SK-N-SH (cell line): ENCODE data around the gene BAIAP3. TPM values are rescaled to one million over a fixed set of nuclear protein-coding genes. Genes with fewer than 3 reads are reported as not detected.
A peak's percentile ranks its signal among the peaks of the same experiment; 100 is the strongest.

Experiments used
- CTCF ChIA-PET: fragments of 300-600, 350-600 bp; formaldehyde crosslinking; extraction: SDS; loops from one replicate; lab custom pipeline; 2021; lab: Yijun Ruan, JAX
- POLR2A ChIA-PET: fragments of 350-600 bp; sonication (Branson Sonifier 250); formaldehyde crosslinking; extraction: SDS; loops from one replicate; lab custom pipeline; 2020; ENCODE audit warnings: antibody characterized with exemption, inconsistent platforms; lab: Yijun Ruan, JAX
- DNase-seq: peaks from one replicate; pipeline ENCODE4 v3.0.0; 2012
- H2AFZ ChIP-seq: fragments of 200-600 bp; sonication (generic); 2 replicates; pipeline ENCODE4 v1.8.1; 2016; ENCODE audit warnings: antibody characterized with exemption, mild to moderate bottlenecking, low read depth
- H3F3A ChIP-seq: fragments of 200-600 bp; sonication (generic); replicated peaks from 2 replicates; pipeline ENCODE3; 2016; ENCODE audit warnings: antibody characterized with exemption, mild to moderate bottlenecking; ENCODE audit not compliant: insufficient read depth
- H3K27ac ChIP-seq, 2 experiments: fragments of 200-500 bp in 1 of 2; fragments of 200-600 bp in 1 of 2; sonication (Bioruptor generic) in 1 of 2; sonication (generic), shearing (Covaris generic) in 1 of 2; 2 replicates each; pipeline versions ENCODE4 v1.5.1 to v1.6.1; 2014 to 2016; ENCODE audit warnings: low read depth in 2 of 2, inconsistent platforms in 1 of 2, low read length in 1 of 2, mild to moderate bottlenecking in 1 of 2, mixed read lengths in 1 of 2
- H3K27me3 ChIP-seq: fragments of 200-600 bp; sonication (generic), shearing (Covaris generic); 2 replicates; pipeline ENCODE4 v1.6.1; 2016; ENCODE audit warnings: mixed run types; ENCODE audit not compliant: insufficient read depth
- H3K36me3 ChIP-seq, 2 experiments: fragments of 200-500 bp in 1 of 2; fragments of 200-600 bp in 1 of 2; sonication (Bioruptor generic) in 1 of 2; sonication (generic) in 1 of 2; replicated peaks in 1 of 2; 2 replicates each; pipeline versions ENCODE3 to v1.5.1; 2014 to 2016; ENCODE audit warnings: low read length in 1 of 2, mild to moderate bottlenecking in 1 of 2; ENCODE audit not compliant: insufficient read depth in 2 of 2, control insufficient read depth in 1 of 2
- H3K4me1 ChIP-seq, 2 experiments: fragments of 200-500 bp in 1 of 2; fragments of 200-600 bp in 1 of 2; sonication (Bioruptor generic) in 1 of 2; sonication (generic), shearing (Covaris generic) in 1 of 2; 2 replicates each; pipeline versions ENCODE4 v1.5.1 to v1.6.1; 2014 to 2016; ENCODE audit warnings: low read depth in 1 of 2, low read length in 1 of 2, mixed run types in 1 of 2; ENCODE audit not compliant: insufficient read depth in 2 of 2, control insufficient read depth in 1 of 2
- H3K4me2 ChIP-seq: fragments of 200-600 bp; sonication (generic), shearing (Covaris generic); 2 replicates; pipeline ENCODE4 v1.6.1; 2017; ENCODE audit warnings: mixed run types
- H3K4me3 ChIP-seq, 2 experiments: fragments of 200-500 bp in 1 of 2; fragments of 200-600 bp in 1 of 2; sonication (Bioruptor generic) in 1 of 2; sonication (generic), shearing (Covaris generic) in 1 of 2; 2 replicates each; pipeline versions ENCODE4 v1.5.1 to v1.8.1; 2014 to 2016; ENCODE audit warnings: low read depth in 2 of 2, inconsistent platforms in 1 of 2, low read length in 1 of 2, mild to moderate bottlenecking in 1 of 2, mixed read lengths in 1 of 2, moderate library complexity in 1 of 2
- H3K79me2 ChIP-seq: fragments of 200-600 bp; sonication (generic); 2 replicates; pipeline ENCODE4 v1.8.1; 2017; ENCODE audit warnings: mild to moderate bottlenecking; ENCODE audit not compliant: insufficient read depth
- H3K9ac ChIP-seq: fragments of 200-600 bp; sonication (generic); 2 replicates; pipeline ENCODE4 v1.6.1; 2017; ENCODE audit warnings: mixed run types
- H3K9me2 ChIP-seq: fragments of 200-600 bp; sonication (generic); 2 replicates; pipeline ENCODE4 v1.6.1; 2017; ENCODE audit warnings: mixed run types
- H3K9me3 ChIP-seq: fragments of 200-600 bp; sonication (generic); 2 replicates; pipeline ENCODE4 v1.6.1; 2017; ENCODE audit warnings: mixed run types, mild to moderate bottlenecking, moderate library complexity
- H4K20me1 ChIP-seq: fragments of 200-600 bp; sonication (generic); 2 replicates; pipeline ENCODE4 v1.6.1; 2017; ENCODE audit warnings: mild to moderate bottlenecking, mixed run types; ENCODE audit not compliant: insufficient read depth
- CHD2 ChIP-seq: fragments of 150-350 bp; IDR thresholded peaks from 2 replicates; pipeline ENCODE4 v1.6.1; 2018; ENCODE audit warnings: low read length; ENCODE audit not compliant: partially characterized antibody
- ELF1 ChIP-seq: IDR thresholded peaks from 2 replicates; pipeline ENCODE4 v1.4.0; 2012
- EP300 ChIP-seq, 2 experiments: IDR thresholded peaks; 2 replicates each; pipeline versions ENCODE4 v1.4.0 to v1.6.1; 2012; ENCODE audit warnings: borderline replicate concordance in 1 of 2, low read depth in 1 of 2, low read length in 1 of 2
- EZH2phosphoT487 ChIP-seq: fragments of 200-600 bp; sonication (generic); IDR thresholded peaks from 2 replicates; pipeline ENCODE4 v1.6.1; 2017; ENCODE audit warnings: low read depth, mixed run types, mild to moderate bottlenecking, antibody characterized with exemption, moderate library complexity, borderline replicate concordance
- FOXJ3 ChIP-seq: sonication (generic); formaldehyde crosslinking; IDR thresholded peaks from 2 replicates; pipeline ENCODE4 v1.5.1; 2020; ENCODE audit warnings: mild to moderate bottlenecking, missing genetic modification reagents
- GABPA ChIP-seq: IDR thresholded peaks from 2 replicates; pipeline ENCODE4 v1.4.0; 2012; ENCODE audit warnings: low read depth, mild to moderate bottlenecking
- GATA2 ChIP-seq: sonication (generic); formaldehyde crosslinking; IDR thresholded peaks from 2 replicates; pipeline ENCODE4 v1.5.0; 2020; ENCODE audit warnings: mild to moderate bottlenecking, missing genetic modification reagents
- IRF3 ChIP-seq: fragments of 150-350 bp; IDR thresholded peaks from 2 replicates; pipeline ENCODE4 v1.6.1; 2016; ENCODE audit warnings: mild to moderate bottlenecking, low read depth, low read length
- MXI1 ChIP-seq: IDR thresholded peaks from 2 replicates; pipeline ENCODE4 v1.6.1; 2012; ENCODE audit warnings: mild to moderate bottlenecking, low read depth, low read length, improper control_type of control experiment
- NFIC ChIP-seq: IDR thresholded peaks from 2 replicates; pipeline ENCODE4 v1.4.0; 2012; ENCODE audit warnings: borderline replicate concordance
- POLR2AphosphoS5 ChIP-seq: IDR thresholded peaks from 2 replicates; pipeline ENCODE4 v1.6.1; 2012; ENCODE audit warnings: low read depth, low read length
- RAD21 ChIP-seq: IDR thresholded peaks from 2 replicates; pipeline ENCODE4 v1.6.1; 2012; ENCODE audit warnings: mild to moderate bottlenecking, low read length
- RCOR1 ChIP-seq: fragments of 150-350 bp; IDR thresholded peaks from 2 replicates; pipeline ENCODE4 v1.6.1; 2017; ENCODE audit warnings: antibody characterized with exemption, low read length
- REST ChIP-seq: IDR thresholded peaks from 2 replicates; pipeline ENCODE4 v1.6.1; 2012; ENCODE audit warnings: mild to moderate bottlenecking, low read depth, low read length, moderate library complexity
- SIN3A ChIP-seq: IDR thresholded peaks from 2 replicates; pipeline ENCODE4 v1.6.1; 2012; ENCODE audit warnings: low read depth, mild to moderate bottlenecking, low read length, moderate library complexity, borderline replicate concordance
- SMC3 ChIP-seq: IDR thresholded peaks from 2 replicates; pipeline ENCODE4 v1.6.1; 2012; ENCODE audit warnings: low read depth, low read length, improper control_type of control experiment
- TCF12 ChIP-seq: IDR thresholded peaks from 2 replicates; pipeline ENCODE4 v1.4.0; 2012
- TEAD4 ChIP-seq: IDR thresholded peaks from 2 replicates; pipeline ENCODE4 v1.4.0; 2012; ENCODE audit warnings: mild to moderate bottlenecking, borderline replicate concordance; ENCODE audit not compliant: insufficient read depth
- USF1 ChIP-seq: IDR thresholded peaks from 2 replicates; pipeline ENCODE4 v1.4.0; 2012; ENCODE audit warnings: low read depth, borderline replicate concordance
- WGBS: methylation state at CpG from one replicate; pipeline ENCODE4 v1.1.6; 2017; ENCODE audit warnings: low lambda C conversion rate; 5-methylcytosine and 5-hydroxymethylcytosine counted together
- polyA plus RNA-seq, 3 experiments: library from polyadenylated mRNA; depleted of rRNA; stranded (reverse); fragments of >200 nt; gene quantifications; 2 replicates each; pipeline ENCODE4 v1.2.3, GENCODE V29; 2012

Gene BAIAP3
- polyA plus RNA-seq (2012; rRNA removed): 1.1 and 2.0 TPM in 2 replicates
- polyA plus RNA-seq (2012; cell fraction: cytosol; rRNA removed): 0.13 and 0.58 TPM in 2 replicates
- polyA plus RNA-seq (2012; cell fraction: nucleus; rRNA removed): 8.2 and 12.4 TPM in 2 replicates

- 0 out of 2 replicates have a peak, but pooled peaks cover 7% of the 10 kb centered on the region for H4K20me1 ChIP-seq
- H3K27ac ChIP-seq: no peak within 1 kb of the TSS
- no peaks in the 10 kb centered on the region for H3F3A ChIP-seq
- H3K4me1 ChIP-seq: peaks cover 0 to 26% of the 10 kb centered on the region in 2 experiments; a peak in 1 of 4 replicates
- peak within 1 kb of the TSS; percentile 68 for H3K4me2 ChIP-seq
- H3K36me3 ChIP-seq: no peaks in the 10 kb centered on the region
- no peaks in the 10 kb centered on the region for H3K9me2 ChIP-seq
- H2AFZ ChIP-seq: no peak within 1 kb of the TSS
- H3K79me2 ChIP-seq: no peaks in the 10 kb centered on the region
- TF ChIP-seq CHD2 (no peak), MXI1 (no peak), EZH2phosphoT487 (peak; percentile 67; the same call in 1 of the 2 replicates), USF1 (no peak)
- WGBS: 9% methylated on average over 17 of the region's 83 CpGs
- ChIA-PET POLR2A (no interaction called here), CTCF (interaction anchor here (1.0 kb wide), 1 partner anchor 12 kb away, joined by 3 read pairs; no protein-coding TSS in a partner anchor)
- H3K9ac ChIP-seq: no peak within 1 kb of the TSS
- H3K9me3 ChIP-seq: no peaks in the 10 kb centered on the region
- peaks cover 57% of the 10 kb centered on the region for H3K27me3 ChIP-seq
- H3K4me3 ChIP-seq: peak within 1 kb of the TSS in 1 of 2 experiments; percentile 24; a peak in 2 of 4 replicates
- DNase-seq: peak; percentile 92
Observed at GRCh38 chr16:1333149-1333812, at the start of gene BAIAP3. TSS of gene BAIAP3 (plus strand) at chr16:1333645. CDS start at chr16:1338550, 4,905 bp downstream.

GRCh38 chr16:1283996-1284616 lies 49.3 kb upstream of the BAIAP3 start:
- Histone ChIP-seq H4K20me1 (no peaks in the 10 kb centered on the region), H3F3A (no peaks in the 10 kb centered on the region), H3K4me3 (no peak overlapping the region), H3K4me1 (peaks cover 0 to 8% of the 10 kb centered on the region in 2 experiments; a peak in 1 of 4 replicates), H3K9ac (no peak overlapping the region), H3K9me2 (no peaks in the 10 kb centered on the region), H3K79me2 (no peaks in the 10 kb centered on the region), H2AFZ (no peak overlapping the region), H3K9me3 (no peaks in the 10 kb centered on the region), H3K27ac (no peak overlapping the region), H3K4me2 (no peak overlapping the region), H3K36me3 (no peaks in the 10 kb centered on the region), H3K27me3 (peaks cover 90% of the 10 kb centered on the region)
- 37% methylated on average over 9 of the region's 16 CpGs for WGBS
- CTCF ChIA-PET: interaction anchor here (0.6 to 1.4 kb wide), 4 partner anchors 17 to 335 kb away, joined by 3 read pairs; no protein-coding TSS in a partner anchor
- DNase-seq: no peak
- POLR2A ChIA-PET: no interaction called here
- no peak for TF ChIP-seq TEAD4
- no peak for TF ChIP-seq TCF12
- TF ChIP-seq EP300 (IDR thresholded peaks at IDR 0.05; ENCODE audit: borderline replicate concordance in 1 of 2, low read depth in 1 of 2, low read length in 1 of 2): no peak
- no peak for TF ChIP-seq CHD2
- no peak for TF ChIP-seq FOXJ3 (CRISPR knock-in tag)
- no peak for TF ChIP-seq SMC3
- TF ChIP-seq GATA2 (CRISPR knock-in tag): no peak
- no peak for TF ChIP-seq MXI1
- no peak for TF ChIP-seq RAD21
- TF ChIP-seq RCOR1: no peak
- TF ChIP-seq POLR2AphosphoS5: no peak
- TF ChIP-seq REST: no peak
- TF ChIP-seq GABPA: no peak
- TF ChIP-seq IRF3: no peak
- no peak for TF ChIP-seq ELF1
- no peak for TF ChIP-seq NFIC
- TF ChIP-seq SIN3A: no peak
